ENCODE data around the gene ALG2. TPM values are rescaled to one million over a fixed set of nuclear protein-coding genes. Genes with fewer than 3 reads are reported as not detected.

The ALG2 gene
- total and polyA plus RNA-seq, 2 experiments from 2014 or later, result 31.5 to 39.7 TPM

DNA sequence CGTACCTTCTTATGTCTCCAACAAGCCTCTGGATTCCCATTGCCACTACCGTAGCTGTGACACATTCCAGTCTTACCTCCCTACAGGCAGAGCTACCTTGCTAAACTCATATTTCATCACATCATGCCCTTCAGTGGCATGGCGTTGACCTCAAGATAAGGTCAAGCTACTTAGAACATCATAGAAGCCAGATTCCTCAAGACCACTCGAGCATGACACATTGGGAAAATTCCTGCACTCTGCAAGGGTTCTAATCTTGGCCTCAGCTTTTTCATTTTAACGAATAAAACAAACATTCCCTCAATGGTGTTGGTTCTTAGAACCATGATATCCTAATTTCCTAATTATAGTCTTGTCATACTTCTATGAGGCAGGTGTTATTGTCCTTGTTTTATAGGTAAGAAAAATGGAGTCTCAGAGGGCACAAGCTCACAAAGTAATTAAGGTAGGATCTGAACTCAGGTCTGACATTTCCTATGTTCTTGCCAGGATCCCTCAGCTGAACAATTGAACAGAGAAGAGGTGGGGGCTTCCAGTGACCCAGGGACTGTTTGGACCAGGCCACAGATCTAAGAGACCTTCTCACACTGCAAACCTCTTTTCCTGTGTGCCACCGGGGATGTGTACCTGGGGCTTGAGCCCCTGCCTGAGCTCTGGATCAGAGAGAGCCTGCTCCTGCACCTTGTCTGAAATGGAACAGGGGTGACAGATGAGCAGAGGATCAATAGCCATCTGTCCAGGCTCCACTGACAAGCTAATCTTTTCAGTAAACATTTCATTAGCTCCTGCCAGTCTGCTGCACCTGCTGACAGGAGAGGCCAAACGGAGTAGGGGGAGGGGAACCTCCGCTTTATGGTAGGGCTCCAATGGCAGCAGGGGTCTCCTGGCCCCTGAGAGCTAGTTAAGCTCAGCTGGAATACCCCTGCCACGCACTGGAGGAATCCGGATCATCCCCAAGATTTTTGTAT is 49.3 kb downstream of the ALG2 start:
- Histone ChIP-seq H3K36me3 (ENCODE audit: insufficient read depth) (no peaks in the 10 kb centered on the region), H3K27ac (ENCODE audit: low read depth) (no peak overlapping the region), H3K79me2 (replicated peaks; ENCODE audit: insufficient read depth) (no peaks in the 10 kb centered on the region), H3F3A (replicated peaks; ENCODE audit: low read depth) (no peaks in the 10 kb centered on the region), H3K4me1 (ENCODE audit: insufficient read depth) (peaks cover 26% of the 10 kb centered on the region), H2AFZ (0 out of 2 replicates have a peak overlapping the region, but pooled peaks have one; percentile 32), H3K9me2 (ENCODE audit: insufficient read depth) (peaks cover 8% of the 10 kb centered on the region), H4K20me1 (replicated peaks; ENCODE audit: insufficient read depth) (no peaks in the 10 kb centered on the region), H3K27me3 (ENCODE audit: insufficient read depth) (no peaks in the 10 kb centered on the region), H3K4me3 (no peak overlapping the region), H3K4me2 (0 out of 2 replicates have a peak overlapping the region, but pooled peaks have one; percentile 38)
- Mint-ChIP-seq H3K4me1 (peaks cover 66% of the 10 kb centered on the region), H3K4me3 (no peak overlapping the region), H3K36me3 (ENCODE audit: low read depth) (no peaks in the 10 kb centered on the region), H3K27ac (no peak overlapping the region), H3K27me3 (ENCODE audit: insufficient read depth, low read depth, poor library complexity) (peaks cover 8% of the 10 kb centered on the region), H3K9me3 (no peaks in the 10 kb centered on the region)
- no peak for DNase-seq (ENCODE audit: low spot score)
- no peak; the same call in 2 of the 3 replicates for ATAC-seq
- TF ChIP-seq ZNF114 (CRISPR knock-in tag; IDR thresholded peaks at IDR 0.05) (no peak), EZH2phosphoT487 (IDR thresholded peaks at IDR 0.05; ENCODE audit: unreplicated experiment) (no peak), CTCF (conservative IDR thresholded peaks at IDR 0.05; ENCODE audit: low read depth in 2 of 2) (no peak)
- TF ChIP-seq, protein P1, sequence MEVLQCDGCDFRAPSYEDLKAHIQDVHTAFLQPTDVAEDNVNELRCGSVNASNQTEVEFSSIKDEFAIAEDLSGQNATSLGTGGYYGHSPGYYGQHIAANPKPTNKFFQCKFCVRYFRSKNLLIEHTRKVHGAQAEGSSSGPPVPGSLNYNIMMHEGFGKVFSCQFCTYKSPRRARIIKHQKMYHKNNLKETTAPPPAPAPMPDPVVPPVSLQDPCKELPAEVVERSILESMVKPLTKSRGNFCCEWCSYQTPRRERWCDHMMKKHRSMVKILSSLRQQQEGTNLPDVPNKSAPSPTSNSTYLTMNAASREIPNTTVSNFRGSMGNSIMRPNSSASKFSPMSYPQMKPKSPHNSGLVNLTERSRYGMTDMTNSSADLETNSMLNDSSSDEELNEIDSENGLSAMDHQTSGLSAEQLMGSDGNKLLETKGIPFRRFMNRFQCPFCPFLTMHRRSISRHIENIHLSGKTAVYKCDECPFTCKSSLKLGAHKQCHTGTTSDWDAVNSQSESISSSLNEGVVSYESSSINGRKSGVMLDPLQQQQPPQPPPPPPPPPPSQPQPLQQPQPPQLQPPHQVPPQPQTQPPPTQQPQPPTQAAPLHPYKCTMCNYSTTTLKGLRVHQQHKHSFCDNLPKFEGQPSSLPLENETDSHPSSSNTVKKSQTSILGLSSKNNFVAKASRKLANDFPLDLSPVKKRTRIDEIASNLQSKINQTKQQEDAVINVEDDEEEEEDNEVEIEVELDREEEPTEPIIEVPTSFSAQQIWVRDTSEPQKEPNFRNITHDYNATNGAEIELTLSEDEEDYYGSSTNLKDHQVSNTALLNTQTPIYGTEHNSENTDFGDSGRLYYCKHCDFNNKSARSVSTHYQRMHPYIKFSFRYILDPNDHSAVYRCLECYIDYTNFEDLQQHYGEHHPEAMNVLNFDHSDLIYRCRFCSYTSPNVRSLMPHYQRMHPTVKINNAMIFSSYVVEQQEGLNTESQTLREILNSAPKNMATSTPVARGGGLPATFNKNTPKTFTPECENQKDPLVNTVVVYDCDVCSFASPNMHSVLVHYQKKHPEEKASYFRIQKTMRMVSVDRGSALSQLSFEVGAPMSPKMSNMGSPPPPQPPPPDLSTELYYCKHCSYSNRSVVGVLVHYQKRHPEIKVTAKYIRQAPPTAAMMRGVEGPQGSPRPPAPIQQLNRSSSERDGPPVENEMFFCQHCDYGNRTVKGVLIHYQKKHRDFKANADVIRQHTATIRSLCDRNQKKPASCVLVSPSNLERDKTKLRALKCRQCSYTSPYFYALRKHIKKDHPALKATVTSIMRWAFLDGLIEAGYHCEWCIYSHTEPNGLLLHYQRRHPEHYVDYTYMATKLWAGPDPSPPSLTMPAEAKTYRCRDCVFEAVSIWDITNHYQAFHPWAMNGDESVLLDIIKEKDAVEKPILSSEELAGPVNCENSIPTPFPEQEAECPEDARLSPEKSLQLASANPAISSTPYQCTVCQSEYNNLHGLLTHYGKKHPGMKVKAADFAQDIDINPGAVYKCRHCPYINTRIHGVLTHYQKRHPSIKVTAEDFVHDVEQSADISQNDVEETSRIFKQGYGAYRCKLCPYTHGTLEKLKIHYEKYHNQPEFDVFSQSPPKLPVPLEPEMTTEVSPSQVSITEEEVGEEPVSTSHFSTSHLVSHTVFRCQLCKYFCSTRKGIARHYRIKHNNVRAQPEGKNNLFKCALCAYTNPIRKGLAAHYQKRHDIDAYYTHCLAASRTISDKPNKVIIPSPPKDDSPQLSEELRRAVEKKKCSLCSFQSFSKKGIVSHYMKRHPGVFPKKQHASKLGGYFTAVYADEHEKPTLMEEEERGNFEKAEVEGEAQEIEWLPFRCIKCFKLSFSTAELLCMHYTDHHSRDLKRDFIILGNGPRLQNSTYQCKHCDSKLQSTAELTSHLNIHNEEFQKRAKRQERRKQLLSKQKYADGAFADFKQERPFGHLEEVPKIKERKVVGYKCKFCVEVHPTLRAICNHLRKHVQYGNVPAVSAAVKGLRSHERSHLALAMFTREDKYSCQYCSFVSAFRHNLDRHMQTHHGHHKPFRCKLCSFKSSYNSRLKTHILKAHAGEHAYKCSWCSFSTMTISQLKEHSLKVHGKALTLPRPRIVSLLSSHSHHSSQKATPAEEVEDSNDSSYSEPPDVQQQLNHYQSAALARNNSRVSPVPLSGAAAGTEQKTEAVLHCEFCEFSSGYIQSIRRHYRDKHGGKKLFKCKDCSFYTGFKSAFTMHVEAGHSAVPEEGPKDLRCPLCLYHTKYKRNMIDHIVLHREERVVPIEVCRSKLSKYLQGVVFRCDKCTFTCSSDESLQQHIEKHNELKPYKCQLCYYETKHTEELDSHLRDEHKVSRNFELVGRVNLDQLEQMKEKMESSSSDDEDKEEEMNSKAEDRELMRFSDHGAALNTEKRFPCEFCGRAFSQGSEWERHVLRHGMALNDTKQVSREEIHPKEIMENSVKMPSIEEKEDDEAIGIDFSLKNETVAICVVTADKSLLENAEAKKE (CRISPR knock-in tag; IDR thresholded peaks at IDR 0.05), result no peak
